Stomach (tissue), 9 donors: ENCODE results near the gene TUBGCP3. TPM values are rescaled to one million over a fixed set of nuclear protein-coding genes. Genes with fewer than 3 reads are reported as not detected.

Source experiments
- DNase-seq, 2 donors: peaks; one replicate each; pipeline versions ENCODE4 v3.0.0 to v3.0.0-alpha.2; 2013 to 2019
- H3K27ac ChIP-seq, 5 donors: fragments of 200-600 bp in 4 of 5; sonication (generic) in 4 of 5; one replicate each; pipeline ENCODE4 v1.5.1; 2013 to 2019; ENCODE audit warnings: mild to moderate bottlenecking in 1 of 5, moderate library complexity in 1 of 5
- H3K27me3 ChIP-seq, 3 donors: fragments of 200-600 bp; sonication (generic); one replicate each; pipeline ENCODE4 v1.5.1; 2017 to 2019; ENCODE audit warnings: mixed run types in 1 of 3
- H3K36me3 ChIP-seq, 4 donors: fragments of 200-600 bp; sonication (generic); 1 replicate in 3 of 4; 2 replicates in 1 of 4; pipeline ENCODE4 v1.5.1; 2016 to 2019
- H3K4me1 ChIP-seq, 4 donors: fragments of 200-600 bp; sonication (generic); one replicate each; pipeline ENCODE4 v1.5.1; 2016 to 2019
- H3K4me3 ChIP-seq, 4 donors: fragments of 200-600 bp; sonication (generic) in 3 of 4; one replicate each; pipeline ENCODE4 v1.5.1; 2016 to 2019; ENCODE audit warnings: mild to moderate bottlenecking in 1 of 4
- H3K9me3 ChIP-seq, 4 donors: fragments of 200-600 bp; sonication (generic); one replicate each; pipeline ENCODE4 v1.5.1; 2016 to 2019
- EP300 ChIP-seq: sonication (generic); formaldehyde crosslinking; IDR thresholded peaks from one replicate; pipeline ENCODE4 v1.6.1; 2017; ENCODE audit warnings: antibody characterized with exemption
- POLR2A ChIP-seq, 4 donors: fragments of 450-650 bp; IDR thresholded peaks; one replicate each; pipeline ENCODE4 v1.6.1; 2016; ENCODE audit warnings: antibody characterized with exemption in 4 of 4, control low read depth in 2 of 4, mild to moderate bottlenecking in 1 of 4, moderate library complexity in 1 of 4
- POLR2AphosphoS5 ChIP-seq, 3 donors: sonication (generic); formaldehyde crosslinking; IDR thresholded peaks; one replicate each; pipeline ENCODE4 v1.6.1; 2016; ENCODE audit warnings: antibody characterized with exemption in 3 of 3
- WGBS, 5 donors: extraction: QIAGEN DNeasy Blood & Tissue Kit in 3 of 5; methylation state at CpG; one replicate each; pipeline versions ENCODE4 v1.1.5 to v1.1.7; 2013 to 2018; 5-methylcytosine and 5-hydroxymethylcytosine counted together
- intact Hi-C: fragments of 100-400 bp; cut with DNase I; formaldehyde crosslinking; loops from one replicate; pipeline ENCODE4 v1.15.1; 2023; ENCODE audit warnings: low total_unique reads
- polyA plus RNA-seq, 3 donors: library from polyadenylated mRNA; stranded (reverse); fragments of 200-250 nt; gene quantifications; one replicate each; pipeline ENCODE4 v1.2.3, GENCODE V29; 2013
- total RNA-seq, 5 donors: library from RNA; depleted of rRNA; stranded (reverse); fragments of >200 nt; gene quantifications; one replicate each; pipeline versions ENCODE4 v1.1.0 to v1.2.3, GENCODE V29; 2014 to 2016
- TF ChIP-seq, protein P1 (sequence below), 7 experiments: fragments of 450-650 bp in 4 of 7; fragments of 200-600 bp in 3 of 7; sonication (generic) in 3 of 7; IDR thresholded peaks; one replicate each; pipeline ENCODE4 v1.5.1; 2016 to 2019; ENCODE audit warnings: antibody characterized with exemption in 7 of 7, control low read depth in 2 of 7, mild to moderate bottlenecking in 1 of 7
- donor health status: healthy with polysubstance abuse.
- donor health status: Bipolar disorder and iron deficiency.
- donor health status: healthy.

Gene TUBGCP3
- total and polyA plus RNA-seq, 8 donors = 7.8 to 49.6 (median 15.2) TPM

DNA sequence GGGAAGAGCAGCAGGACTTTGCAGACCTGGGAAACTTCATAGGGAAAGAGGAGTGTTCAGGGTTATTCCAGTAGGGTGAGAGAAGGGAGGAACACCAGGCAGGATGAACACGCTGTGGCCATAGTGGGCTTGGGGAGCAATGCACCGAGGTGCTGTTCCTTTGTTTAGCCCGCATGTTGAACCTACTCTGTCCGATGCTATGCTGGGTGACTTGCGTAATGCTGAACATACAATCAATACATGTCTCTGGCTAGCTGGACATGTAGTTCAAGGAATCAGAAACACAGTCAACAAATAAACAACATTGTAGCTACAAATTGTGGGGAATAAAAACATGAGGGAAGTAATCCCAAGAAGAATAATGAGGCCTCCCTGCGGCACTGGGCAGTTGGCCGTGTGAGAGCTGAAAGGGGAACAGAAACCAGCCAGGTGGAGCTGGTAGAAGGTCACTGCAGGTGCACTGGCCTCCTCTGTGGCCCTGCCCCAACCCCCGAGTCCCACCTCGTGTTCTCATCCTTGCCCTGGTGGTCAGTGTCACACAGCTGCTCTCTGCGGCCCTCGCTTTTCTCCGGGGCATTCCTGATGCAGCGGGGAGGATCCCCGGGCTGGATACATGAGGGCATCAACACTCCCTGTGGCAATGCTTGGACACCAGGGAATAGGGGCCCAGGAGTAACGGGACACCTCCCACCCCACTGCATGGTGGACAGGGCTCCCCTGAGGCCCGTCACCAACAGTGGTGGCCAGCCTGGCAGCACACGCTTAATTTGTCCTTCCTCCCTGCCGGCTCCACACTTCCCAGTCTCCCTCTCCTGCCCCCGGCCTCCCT lies 36.9 kb upstream of the TUBGCP3 start:
- DNase-seq = no peak
- H3K36me3 ChIP-seq = no peaks in the 10 kb centered on the region
- TF ChIP-seq POLR2AphosphoS5 (IDR thresholded peaks at IDR 0.05) (no peak), EP300 (no peak), POLR2A (IDR thresholded peaks at IDR 0.05) (no peak)
- TF ChIP-seq, protein P1, sequence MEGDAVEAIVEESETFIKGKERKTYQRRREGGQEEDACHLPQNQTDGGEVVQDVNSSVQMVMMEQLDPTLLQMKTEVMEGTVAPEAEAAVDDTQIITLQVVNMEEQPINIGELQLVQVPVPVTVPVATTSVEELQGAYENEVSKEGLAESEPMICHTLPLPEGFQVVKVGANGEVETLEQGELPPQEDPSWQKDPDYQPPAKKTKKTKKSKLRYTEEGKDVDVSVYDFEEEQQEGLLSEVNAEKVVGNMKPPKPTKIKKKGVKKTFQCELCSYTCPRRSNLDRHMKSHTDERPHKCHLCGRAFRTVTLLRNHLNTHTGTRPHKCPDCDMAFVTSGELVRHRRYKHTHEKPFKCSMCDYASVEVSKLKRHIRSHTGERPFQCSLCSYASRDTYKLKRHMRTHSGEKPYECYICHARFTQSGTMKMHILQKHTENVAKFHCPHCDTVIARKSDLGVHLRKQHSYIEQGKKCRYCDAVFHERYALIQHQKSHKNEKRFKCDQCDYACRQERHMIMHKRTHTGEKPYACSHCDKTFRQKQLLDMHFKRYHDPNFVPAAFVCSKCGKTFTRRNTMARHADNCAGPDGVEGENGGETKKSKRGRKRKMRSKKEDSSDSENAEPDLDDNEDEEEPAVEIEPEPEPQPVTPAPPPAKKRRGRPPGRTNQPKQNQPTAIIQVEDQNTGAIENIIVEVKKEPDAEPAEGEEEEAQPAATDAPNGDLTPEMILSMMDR (IDR thresholded peaks at IDR 0.05) = no peak
- peaks cover 0 to 38% (median 5%) of the 10 kb centered on the region in 3 donors for H3K27me3 ChIP-seq
- intact Hi-C loops = no loop called here
- no peak overlapping the region for H3K27ac ChIP-seq
- no peak overlapping the region for H3K4me3 ChIP-seq
- H3K9me3 ChIP-seq = no peaks in the 10 kb centered on the region
- H3K4me1 ChIP-seq = no peaks in the 10 kb centered on the region
- 78 to 89% (median 87%) methylated on average over 19 of the region's 19 CpGs for WGBS, 5 donors

DNA sequence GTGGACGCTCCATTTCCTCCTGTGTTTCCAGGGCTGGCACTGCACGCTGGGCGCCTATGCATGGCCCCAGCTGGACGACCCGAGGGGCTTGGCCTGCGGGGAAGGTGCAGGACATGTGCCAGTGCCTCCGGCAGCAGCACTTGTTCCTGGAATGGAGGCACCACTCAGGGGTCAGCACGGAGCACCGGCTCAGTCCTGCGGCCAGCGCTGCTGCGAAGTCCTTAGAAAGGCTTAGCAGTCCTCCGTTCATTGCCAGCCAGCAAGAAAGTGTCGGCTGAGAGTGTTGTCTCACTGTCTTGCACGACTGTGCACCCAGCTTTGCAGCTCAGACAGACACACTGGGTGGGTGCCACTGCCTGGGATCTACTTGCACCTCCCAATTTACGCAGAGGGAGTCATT lies 36.1 kb upstream of the TUBGCP3 start:
- H3K4me1 ChIP-seq = no peaks in the 10 kb centered on the region
- 68 to 94% (median 85%) methylated on average over 8 to 16 of the region's 16 CpGs for WGBS, 5 donors
- peaks cover 0 to 40% (median 8%) of the 10 kb centered on the region in 3 donors for H3K27me3 ChIP-seq
- H3K9me3 ChIP-seq = no peaks in the 10 kb centered on the region
- no peak for DNase-seq
- intact Hi-C loops = no loop called here
- no peak overlapping the region for H3K4me3 ChIP-seq
- TF ChIP-seq, protein P1 (IDR thresholded peaks at IDR 0.05) = no peak
- TF ChIP-seq POLR2A (IDR thresholded peaks at IDR 0.05) (no peak), EP300 (no peak), POLR2AphosphoS5 (IDR thresholded peaks at IDR 0.05) (no peak)
- H3K36me3 ChIP-seq = no peaks in the 10 kb centered on the region
- no peak overlapping the region for H3K27ac ChIP-seq

DNA sequence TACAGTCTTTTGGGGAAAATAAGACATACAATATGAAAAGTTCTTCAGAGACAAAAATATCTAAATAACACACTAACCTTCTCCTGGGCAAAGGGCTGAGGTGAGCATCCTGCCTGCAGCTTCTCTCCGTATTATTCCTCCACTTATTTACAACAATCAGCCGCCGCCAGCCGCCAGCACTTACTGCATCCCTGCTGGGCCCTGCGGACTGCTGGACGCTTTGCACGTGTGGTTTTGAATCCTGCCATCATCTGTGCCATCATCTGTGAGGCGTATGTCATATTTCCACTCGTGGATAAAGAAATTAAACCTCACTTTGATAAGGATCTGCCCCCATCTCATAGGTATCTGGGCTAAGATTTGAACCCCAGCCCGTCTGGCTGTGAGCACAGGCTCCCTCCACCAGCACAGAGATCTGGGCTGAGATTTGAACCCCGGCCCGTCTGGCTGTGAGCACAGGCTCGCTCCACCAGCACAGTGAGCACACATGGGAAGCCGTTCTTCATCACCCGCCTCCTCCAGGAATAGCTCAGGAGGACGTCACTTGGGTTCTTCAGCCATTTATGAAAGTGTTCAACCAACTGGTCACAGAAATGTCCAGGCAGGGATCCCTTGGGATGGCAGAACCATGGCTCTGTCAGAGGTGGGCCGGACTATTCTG lies 35.2 kb upstream of the TUBGCP3 start:
- TF ChIP-seq EP300 (no peak), POLR2AphosphoS5 (IDR thresholded peaks at IDR 0.05) (no peak), POLR2A (IDR thresholded peaks at IDR 0.05) (no peak)
- TF ChIP-seq, protein P1 (IDR thresholded peaks at IDR 0.05) = no peak
- Histone ChIP-seq H3K27ac (no peak overlapping the region), H3K4me3 (no peak overlapping the region), H3K9me3 (no peaks in the 10 kb centered on the region), H3K27me3 (peaks cover 0 to 48% (median 8%) of the 10 kb centered on the region in 3 donors), H3K36me3 (no peaks in the 10 kb centered on the region), H3K4me1 (no peaks in the 10 kb centered on the region)
- DNase-seq = no peak
- 85 to 89% (median 86%) methylated on average over 16 to 17 of the region's 17 CpGs for WGBS, 5 donors
- intact Hi-C loops = no loop called here

DNA sequence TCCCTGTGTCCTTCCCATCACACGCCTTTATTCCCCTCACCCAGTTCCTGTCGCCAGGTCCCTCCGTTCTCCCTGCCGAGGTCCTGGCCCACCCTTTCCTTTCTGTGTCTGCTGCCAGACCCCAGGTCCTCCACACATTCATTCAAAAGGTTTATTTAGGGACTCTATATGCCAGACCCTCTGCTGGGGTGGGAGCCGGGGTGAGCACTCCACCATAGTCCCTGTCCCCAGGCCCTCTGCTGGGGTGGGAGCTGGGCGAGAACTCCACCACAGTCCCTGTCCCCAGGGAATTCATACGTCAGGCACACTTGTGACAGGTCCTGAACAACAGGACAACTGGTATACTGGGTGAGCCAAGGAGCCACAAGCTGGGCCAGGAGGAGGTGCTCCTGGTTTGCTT lies 34.4 kb upstream of the TUBGCP3 start:
- H3K27me3 ChIP-seq = peaks cover 0 to 53% (median 8%) of the 10 kb centered on the region in 3 donors
- no peak for DNase-seq
- H3K9me3 ChIP-seq = no peaks in the 10 kb centered on the region
- no peaks in the 10 kb centered on the region for H3K4me1 ChIP-seq
- TF ChIP-seq POLR2A (IDR thresholded peaks at IDR 0.05) = no peak
- TF ChIP-seq, protein P1 (IDR thresholded peaks at IDR 0.05) = no peak
- no peak for TF ChIP-seq POLR2AphosphoS5 (IDR thresholded peaks at IDR 0.05)
- no peak for TF ChIP-seq EP300
- 65 to 77% (median 71%) methylated on average over 5 to 7 of the region's 7 CpGs for WGBS, 5 donors
- no peaks in the 10 kb centered on the region for H3K36me3 ChIP-seq
- no peak overlapping the region for H3K27ac ChIP-seq
- intact Hi-C loops = no loop called here
- no peak overlapping the region for H3K4me3 ChIP-seq
